ENCODE results near the gene PCSK1. TPM values are rescaled to one million over a fixed set of nuclear protein-coding genes. Genes with fewer than 3 reads are reported as not detected.

Gene PCSK1
- total RNA-seq, 1 experiment from 2014 or later = 4.5 TPM

- no peaks in the 10 kb centered on the region for H3K36me3 Mint-ChIP-seq
- DNase-seq (ENCODE audit: low spot score) = no peak
- no peaks in the 10 kb centered on the region for H3K9me3 Mint-ChIP-seq
- TF ChIP-seq, protein P1, sequence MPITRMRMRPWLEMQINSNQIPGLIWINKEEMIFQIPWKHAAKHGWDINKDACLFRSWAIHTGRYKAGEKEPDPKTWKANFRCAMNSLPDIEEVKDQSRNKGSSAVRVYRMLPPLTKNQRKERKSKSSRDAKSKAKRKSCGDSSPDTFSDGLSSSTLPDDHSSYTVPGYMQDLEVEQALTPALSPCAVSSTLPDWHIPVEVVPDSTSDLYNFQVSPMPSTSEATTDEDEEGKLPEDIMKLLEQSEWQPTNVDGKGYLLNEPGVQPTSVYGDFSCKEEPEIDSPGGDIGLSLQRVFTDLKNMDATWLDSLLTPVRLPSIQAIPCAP (CRISPR knock-in tag; IDR thresholded peaks at IDR 0.05) = no peak
- TF ChIP-seq SMAD3 (CRISPR knock-in tag; IDR thresholded peaks at IDR 0.05; ENCODE audit: borderline replicate concordance) = no peak
- TF ChIP-seq TEAD4 (CRISPR knock-in tag; IDR thresholded peaks at IDR 0.05) = no peak
- TF ChIP-seq, protein P2, sequence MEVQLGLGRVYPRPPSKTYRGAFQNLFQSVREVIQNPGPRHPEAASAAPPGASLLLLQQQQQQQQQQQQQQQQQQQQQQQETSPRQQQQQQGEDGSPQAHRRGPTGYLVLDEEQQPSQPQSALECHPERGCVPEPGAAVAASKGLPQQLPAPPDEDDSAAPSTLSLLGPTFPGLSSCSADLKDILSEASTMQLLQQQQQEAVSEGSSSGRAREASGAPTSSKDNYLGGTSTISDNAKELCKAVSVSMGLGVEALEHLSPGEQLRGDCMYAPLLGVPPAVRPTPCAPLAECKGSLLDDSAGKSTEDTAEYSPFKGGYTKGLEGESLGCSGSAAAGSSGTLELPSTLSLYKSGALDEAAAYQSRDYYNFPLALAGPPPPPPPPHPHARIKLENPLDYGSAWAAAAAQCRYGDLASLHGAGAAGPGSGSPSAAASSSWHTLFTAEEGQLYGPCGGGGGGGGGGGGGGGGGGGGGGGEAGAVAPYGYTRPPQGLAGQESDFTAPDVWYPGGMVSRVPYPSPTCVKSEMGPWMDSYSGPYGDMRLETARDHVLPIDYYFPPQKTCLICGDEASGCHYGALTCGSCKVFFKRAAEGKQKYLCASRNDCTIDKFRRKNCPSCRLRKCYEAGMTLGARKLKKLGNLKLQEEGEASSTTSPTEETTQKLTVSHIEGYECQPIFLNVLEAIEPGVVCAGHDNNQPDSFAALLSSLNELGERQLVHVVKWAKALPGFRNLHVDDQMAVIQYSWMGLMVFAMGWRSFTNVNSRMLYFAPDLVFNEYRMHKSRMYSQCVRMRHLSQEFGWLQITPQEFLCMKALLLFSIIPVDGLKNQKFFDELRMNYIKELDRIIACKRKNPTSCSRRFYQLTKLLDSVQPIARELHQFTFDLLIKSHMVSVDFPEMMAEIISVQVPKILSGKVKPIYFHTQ (CRISPR knock-in tag; IDR thresholded peaks at IDR 0.05) = no peak
- no peak for TF ChIP-seq NFE2L1 (CRISPR knock-in tag; IDR thresholded peaks at IDR 0.05)
- TF ChIP-seq ZNF671 (CRISPR knock-in tag; IDR thresholded peaks at IDR 0.05) = no peak
- TF ChIP-seq ZNF416 (CRISPR knock-in tag; IDR thresholded peaks at IDR 0.05) = no peak
- TF ChIP-seq, protein P3, sequence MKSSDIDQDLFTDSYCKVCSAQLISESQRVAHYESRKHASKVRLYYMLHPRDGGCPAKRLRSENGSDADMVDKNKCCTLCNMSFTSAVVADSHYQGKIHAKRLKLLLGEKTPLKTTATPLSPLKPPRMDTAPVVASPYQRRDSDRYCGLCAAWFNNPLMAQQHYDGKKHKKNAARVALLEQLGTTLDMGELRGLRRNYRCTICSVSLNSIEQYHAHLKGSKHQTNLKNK (CRISPR knock-in tag; IDR thresholded peaks at IDR 0.05) = no peak
- TF ChIP-seq, protein P4, sequence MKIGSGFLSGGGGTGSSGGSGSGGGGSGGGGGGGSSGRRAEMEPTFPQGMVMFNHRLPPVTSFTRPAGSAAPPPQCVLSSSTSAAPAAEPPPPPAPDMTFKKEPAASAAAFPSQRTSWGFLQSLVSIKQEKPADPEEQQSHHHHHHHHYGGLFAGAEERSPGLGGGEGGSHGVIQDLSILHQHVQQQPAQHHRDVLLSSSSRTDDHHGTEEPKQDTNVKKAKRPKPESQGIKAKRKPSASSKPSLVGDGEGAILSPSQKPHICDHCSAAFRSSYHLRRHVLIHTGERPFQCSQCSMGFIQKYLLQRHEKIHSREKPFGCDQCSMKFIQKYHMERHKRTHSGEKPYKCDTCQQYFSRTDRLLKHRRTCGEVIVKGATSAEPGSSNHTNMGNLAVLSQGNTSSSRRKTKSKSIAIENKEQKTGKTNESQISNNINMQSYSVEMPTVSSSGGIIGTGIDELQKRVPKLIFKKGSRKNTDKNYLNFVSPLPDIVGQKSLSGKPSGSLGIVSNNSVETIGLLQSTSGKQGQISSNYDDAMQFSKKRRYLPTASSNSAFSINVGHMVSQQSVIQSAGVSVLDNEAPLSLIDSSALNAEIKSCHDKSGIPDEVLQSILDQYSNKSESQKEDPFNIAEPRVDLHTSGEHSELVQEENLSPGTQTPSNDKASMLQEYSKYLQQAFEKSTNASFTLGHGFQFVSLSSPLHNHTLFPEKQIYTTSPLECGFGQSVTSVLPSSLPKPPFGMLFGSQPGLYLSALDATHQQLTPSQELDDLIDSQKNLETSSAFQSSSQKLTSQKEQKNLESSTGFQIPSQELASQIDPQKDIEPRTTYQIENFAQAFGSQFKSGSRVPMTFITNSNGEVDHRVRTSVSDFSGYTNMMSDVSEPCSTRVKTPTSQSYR (CRISPR knock-in tag; IDR thresholded peaks at IDR 0.05) = no peak
- TF ChIP-seq SOX15 (CRISPR knock-in tag; IDR thresholded peaks at IDR 0.05) = no peak
- no peak for TF ChIP-seq JAZF1 (CRISPR knock-in tag; IDR thresholded peaks at IDR 0.05)
- TF ChIP-seq MLX (CRISPR knock-in tag; IDR thresholded peaks at IDR 0.05) = no peak
- TF ChIP-seq ZNF263 (CRISPR knock-in tag; IDR thresholded peaks at IDR 0.05; ENCODE audit: low read depth) = no peak
- TF ChIP-seq, protein P5, sequence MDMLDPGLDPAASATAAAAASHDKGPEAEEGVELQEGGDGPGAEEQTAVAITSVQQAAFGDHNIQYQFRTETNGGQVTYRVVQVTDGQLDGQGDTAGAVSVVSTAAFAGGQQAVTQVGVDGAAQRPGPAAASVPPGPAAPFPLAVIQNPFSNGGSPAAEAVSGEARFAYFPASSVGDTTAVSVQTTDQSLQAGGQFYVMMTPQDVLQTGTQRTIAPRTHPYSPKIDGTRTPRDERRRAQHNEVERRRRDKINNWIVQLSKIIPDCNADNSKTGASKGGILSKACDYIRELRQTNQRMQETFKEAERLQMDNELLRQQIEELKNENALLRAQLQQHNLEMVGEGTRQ (CRISPR knock-in tag; IDR thresholded peaks at IDR 0.05) = no peak
- TF ChIP-seq, protein P6, sequence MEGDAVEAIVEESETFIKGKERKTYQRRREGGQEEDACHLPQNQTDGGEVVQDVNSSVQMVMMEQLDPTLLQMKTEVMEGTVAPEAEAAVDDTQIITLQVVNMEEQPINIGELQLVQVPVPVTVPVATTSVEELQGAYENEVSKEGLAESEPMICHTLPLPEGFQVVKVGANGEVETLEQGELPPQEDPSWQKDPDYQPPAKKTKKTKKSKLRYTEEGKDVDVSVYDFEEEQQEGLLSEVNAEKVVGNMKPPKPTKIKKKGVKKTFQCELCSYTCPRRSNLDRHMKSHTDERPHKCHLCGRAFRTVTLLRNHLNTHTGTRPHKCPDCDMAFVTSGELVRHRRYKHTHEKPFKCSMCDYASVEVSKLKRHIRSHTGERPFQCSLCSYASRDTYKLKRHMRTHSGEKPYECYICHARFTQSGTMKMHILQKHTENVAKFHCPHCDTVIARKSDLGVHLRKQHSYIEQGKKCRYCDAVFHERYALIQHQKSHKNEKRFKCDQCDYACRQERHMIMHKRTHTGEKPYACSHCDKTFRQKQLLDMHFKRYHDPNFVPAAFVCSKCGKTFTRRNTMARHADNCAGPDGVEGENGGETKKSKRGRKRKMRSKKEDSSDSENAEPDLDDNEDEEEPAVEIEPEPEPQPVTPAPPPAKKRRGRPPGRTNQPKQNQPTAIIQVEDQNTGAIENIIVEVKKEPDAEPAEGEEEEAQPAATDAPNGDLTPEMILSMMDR (IDR thresholded peaks at IDR 0.05) = no peak
- no peak overlapping the region for H3K27ac Mint-ChIP-seq
- CTCF ChIA-PET = no interaction called here
- H3K4me1 Mint-ChIP-seq = peaks cover 19% of the 10 kb centered on the region
- H3K4me3 Mint-ChIP-seq = no peak overlapping the region
- H3K27me3 Mint-ChIP-seq (ENCODE audit: low read depth) = no peaks in the 10 kb centered on the region
- POLR2A ChIA-PET = interaction anchor here (0.7 kb wide), 1 partner anchor 113 kb away, joined by 3 read pairs; no protein-coding TSS in a partner anchor
- no peak for ATAC-seq
These were observed 40.1 kb upstream of the PCSK1 start for GRCh38 chr5:96473155-96473554.

DNA sequence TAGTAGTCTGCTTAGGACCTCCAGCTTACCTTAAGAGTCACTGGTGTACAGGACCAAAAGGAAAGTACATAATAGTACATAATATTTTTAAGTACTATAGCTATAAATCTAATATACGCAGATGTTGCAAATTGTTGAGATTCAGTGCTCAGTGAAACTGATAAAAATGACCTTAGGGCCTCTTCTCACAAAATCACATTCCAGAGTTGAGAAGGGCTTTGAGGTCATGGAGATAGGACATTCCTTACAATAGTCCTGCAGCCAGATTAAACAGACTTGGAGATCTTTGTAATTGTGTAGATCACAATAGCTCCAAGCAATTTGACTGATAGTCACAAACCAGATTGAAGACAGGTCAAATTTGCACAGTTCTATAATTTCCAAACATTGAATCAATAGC is 37.7 kb upstream of the PCSK1 start:
- POLR2A ChIA-PET = no interaction called here
- peak overlapping the region; percentile 44 for H3K27ac Mint-ChIP-seq
- H3K9me3 Mint-ChIP-seq = no peaks in the 10 kb centered on the region
- ATAC-seq (peak; percentile 56; the same call in 1 of the 2 replicates), DNase-seq (ENCODE audit: low spot score) (no peak)
- H3K36me3 Mint-ChIP-seq = no peaks in the 10 kb centered on the region
- H3K27me3 Mint-ChIP-seq (ENCODE audit: low read depth) = no peaks in the 10 kb centered on the region
- H3K4me3 Mint-ChIP-seq = peak overlapping the region; percentile 13; the same call in 1 of the 2 replicates
- peaks cover 19% of the 10 kb centered on the region for H3K4me1 Mint-ChIP-seq
- CTCF ChIA-PET = no interaction called here
- TF ChIP-seq FOXP4 (CRISPR knock-in tag; IDR thresholded peaks at IDR 0.05) (no peak), ZBTB21 (CRISPR knock-in tag; IDR thresholded peaks at IDR 0.05; ENCODE audit: borderline replicate concordance) (no peak), ERG (CRISPR knock-in tag; IDR thresholded peaks at IDR 0.05) (no peak), ZNF121 (CRISPR knock-in tag; IDR thresholded peaks at IDR 0.05) (no peak)
- TF ChIP-seq, protein P2 (CRISPR knock-in tag; IDR thresholded peaks at IDR 0.05) = no peak

All from WTC11 (cell line).